Activated B cell treated with CpG ODN at 0.5 μM for 24 hours (primary cell): ENCODE data around the gene FGF1. TPM values are rescaled to one million over a fixed set of nuclear protein-coding genes. Genes with fewer than 3 reads are reported as not detected.
"Not testable (repeated sequence)": the region's sequence is repeated elsewhere in the genome, so short reads cannot be mapped to it uniquely, and the experiment has no call there.

ENCODE experiments used
- ATAC-seq: fragments of 200-7000 bp; cut with Tn5 transposase; one replicate; pipeline ENCODE4 v1.10.0; 2021; ENCODE audit warnings: low read depth, mild to moderate bottlenecking, moderate library complexity
- CTCF ChIA-PET: fragments of 350-600 bp; sonication (Branson Sonifier 250); formaldehyde crosslinking; loops from one replicate; lab custom pipeline; 2021; ENCODE audit warnings: antibody characterized with exemption; lab: Charles Lee
- POLR2A ChIA-PET: fragments of 350-600 bp; sonication (Branson Sonifier 250); formaldehyde crosslinking; loops from one replicate; lab custom pipeline; 2021; ENCODE audit warnings: antibody characterized with exemption; lab: Charles Lee
- DNase-seq: peaks from one replicate; pipeline ENCODE4 v3.0.0; 2022
- H3K27ac Mint-ChIP-seq: one replicate; pipeline ENCODE4 v1.8.0; 2020; ENCODE audit warnings: mixed read lengths
- H3K27me3 Mint-ChIP-seq: one replicate; pipeline ENCODE4 v1.8.0; 2021; ENCODE audit warnings: mixed read lengths
- H3K36me3 Mint-ChIP-seq: one replicate; pipeline ENCODE4 v1.8.0; 2021; ENCODE audit warnings: low read depth, mixed read lengths
- H3K4me1 Mint-ChIP-seq: one replicate; pipeline ENCODE4 v1.8.0; 2021; ENCODE audit warnings: mixed read lengths
- H3K4me3 Mint-ChIP-seq: one replicate; pipeline ENCODE4 v1.8.0; 2020; ENCODE audit warnings: mild to moderate bottlenecking, mixed read lengths
- H3K9me3 Mint-ChIP-seq: one replicate; pipeline ENCODE4 v1.8.0; 2020; ENCODE audit warnings: mixed read lengths
- intact Hi-C: fragments of 100-400 bp; cut with micrococcal nuclease; formaldehyde crosslinking; loops from one replicate; pipeline ENCODE4 v1.15.1; 2024
- total RNA-seq: library from RNA; stranded (reverse); gene quantifications from 2 replicates; pipeline ENCODE4 v1.2.3, GENCODE V29; 2022
- TF ChIP-seq, protein P1 (sequence below): fragments of 200-600 bp; IDR thresholded peaks from one replicate; pipeline ENCODE4 v1.8.0; 2022; ENCODE audit warnings: antibody characterized with exemption, mild to moderate bottlenecking

The FGF1 gene
- total RNA-seq, 1 donor from 2014 or later, result not detected

DNA sequence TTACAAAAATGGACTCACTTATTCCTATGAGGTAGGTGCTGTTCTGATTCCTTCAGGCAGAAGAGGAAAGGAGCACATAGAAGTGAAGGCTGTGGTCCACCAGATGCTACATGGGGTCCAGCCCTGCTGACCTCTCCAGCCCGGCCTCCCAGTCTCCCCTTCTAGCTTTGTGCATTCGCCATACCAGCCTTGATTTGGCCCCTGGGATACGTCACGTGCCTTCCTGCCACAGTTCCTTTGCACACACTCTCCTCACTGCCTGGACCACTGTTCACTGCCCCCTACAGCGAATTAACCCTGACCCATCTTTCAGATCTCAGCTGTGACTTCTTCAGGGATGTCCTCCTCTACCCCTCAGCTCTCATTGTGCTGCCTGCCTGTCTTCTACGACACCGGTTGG is 32.6 kb downstream of the FGF1 start:
- intact Hi-C loops, result no loop called here
- ATAC-seq (no peak), DNase-seq (no peak)
- H3K36me3 Mint-ChIP-seq, result no peaks in the 10 kb centered on the region
- H3K27ac Mint-ChIP-seq, result no peak overlapping the region
- ChIA-PET CTCF (interaction anchor here (2.8 kb wide), 1 partner anchor 235 kb away, joined by 23 read pairs; no protein-coding TSS in a partner anchor), POLR2A (no interaction called here)
- H3K4me1 Mint-ChIP-seq, result no peaks in the 10 kb centered on the region
- peaks cover 19% of the 10 kb centered on the region for H3K27me3 Mint-ChIP-seq
- H3K9me3 Mint-ChIP-seq, result no peaks in the 10 kb centered on the region
- TF ChIP-seq, protein P1, sequence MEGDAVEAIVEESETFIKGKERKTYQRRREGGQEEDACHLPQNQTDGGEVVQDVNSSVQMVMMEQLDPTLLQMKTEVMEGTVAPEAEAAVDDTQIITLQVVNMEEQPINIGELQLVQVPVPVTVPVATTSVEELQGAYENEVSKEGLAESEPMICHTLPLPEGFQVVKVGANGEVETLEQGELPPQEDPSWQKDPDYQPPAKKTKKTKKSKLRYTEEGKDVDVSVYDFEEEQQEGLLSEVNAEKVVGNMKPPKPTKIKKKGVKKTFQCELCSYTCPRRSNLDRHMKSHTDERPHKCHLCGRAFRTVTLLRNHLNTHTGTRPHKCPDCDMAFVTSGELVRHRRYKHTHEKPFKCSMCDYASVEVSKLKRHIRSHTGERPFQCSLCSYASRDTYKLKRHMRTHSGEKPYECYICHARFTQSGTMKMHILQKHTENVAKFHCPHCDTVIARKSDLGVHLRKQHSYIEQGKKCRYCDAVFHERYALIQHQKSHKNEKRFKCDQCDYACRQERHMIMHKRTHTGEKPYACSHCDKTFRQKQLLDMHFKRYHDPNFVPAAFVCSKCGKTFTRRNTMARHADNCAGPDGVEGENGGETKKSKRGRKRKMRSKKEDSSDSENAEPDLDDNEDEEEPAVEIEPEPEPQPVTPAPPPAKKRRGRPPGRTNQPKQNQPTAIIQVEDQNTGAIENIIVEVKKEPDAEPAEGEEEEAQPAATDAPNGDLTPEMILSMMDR, result no peak
- no peak overlapping the region for H3K4me3 Mint-ChIP-seq

DNA sequence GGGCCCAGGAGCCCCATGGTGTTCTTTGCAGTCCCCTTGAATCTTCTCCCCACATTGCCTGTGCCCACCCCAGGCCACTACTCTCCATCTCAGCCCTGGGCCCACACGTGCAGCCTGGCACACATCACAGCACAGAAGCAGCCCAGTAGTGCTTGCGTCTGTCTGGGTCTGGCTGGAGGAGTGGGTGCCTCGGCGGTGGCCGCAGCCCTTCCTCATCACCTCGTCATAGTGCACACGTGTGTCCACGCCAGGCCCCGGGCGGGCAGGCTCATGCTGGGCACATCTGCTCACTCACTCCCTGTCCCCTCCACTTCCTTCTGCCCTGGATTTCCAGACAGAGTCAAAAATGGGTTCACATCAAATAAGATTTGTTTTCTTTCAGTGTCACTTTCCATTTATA is 33.3 kb downstream of the FGF1 start:
- ChIA-PET POLR2A (no interaction called here), CTCF (no interaction called here)
- DNase-seq (no peak), ATAC-seq (no peak)
- Mint-ChIP-seq H3K27ac (no peak overlapping the region), H3K27me3 (peaks cover 19% of the 10 kb centered on the region), H3K4me3 (no peak overlapping the region), H3K4me1 (no peaks in the 10 kb centered on the region), H3K9me3 (no peaks in the 10 kb centered on the region), H3K36me3 (no peaks in the 10 kb centered on the region)
- TF ChIP-seq, protein P1, result no peak
- intact Hi-C loops, result no loop called here

DNA sequence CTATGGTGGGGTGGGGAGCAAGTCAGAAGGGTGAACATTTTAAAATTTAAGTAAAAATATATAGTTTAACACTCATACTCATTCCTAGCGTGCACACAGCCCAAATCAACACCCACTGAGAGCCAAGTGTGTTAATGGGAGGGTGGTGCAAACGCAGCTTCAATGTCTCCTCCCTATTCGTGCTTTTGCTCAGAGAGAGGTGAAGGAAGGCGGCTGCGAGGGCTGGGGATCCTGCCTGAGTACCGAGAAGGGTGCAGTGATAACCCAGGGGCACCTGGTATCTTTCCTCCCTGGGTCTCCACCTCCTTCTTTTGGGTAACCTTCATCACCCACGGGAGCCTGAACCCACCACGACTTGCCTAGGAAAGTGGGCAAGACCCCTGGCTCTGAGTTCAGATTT is 35.0 kb downstream of the FGF1 start:
- CTCF ChIA-PET, result no interaction called here
- TF ChIP-seq, protein P1, result no peak

DNA sequence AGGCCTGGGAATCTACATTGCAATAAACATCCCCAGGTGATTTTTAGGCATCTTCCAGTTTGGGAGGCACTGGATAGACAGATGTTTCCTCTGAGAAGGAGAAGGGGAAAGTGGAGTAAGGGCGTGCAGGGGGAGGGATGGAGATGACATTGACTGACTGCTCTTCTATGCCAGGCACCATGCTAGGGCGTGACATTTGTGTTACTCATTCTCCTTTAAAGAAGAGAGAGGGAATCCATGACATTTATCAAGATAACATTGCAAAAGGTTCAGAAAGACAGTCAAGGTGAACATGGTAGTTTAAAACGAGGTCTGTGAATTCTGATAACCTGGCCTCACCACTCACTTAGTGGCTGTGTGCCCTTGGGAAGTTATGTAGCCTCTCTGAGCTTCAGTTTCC is 35.8 kb downstream of the FGF1 start:
- ATAC-seq, result no peak
- intact Hi-C loops, result no loop called here
- no peak overlapping the region for H3K4me3 Mint-ChIP-seq
- DNase-seq, result no peak
- no peak overlapping the region for H3K27ac Mint-ChIP-seq
- ChIA-PET CTCF (no interaction called here), POLR2A (no interaction called here)
- TF ChIP-seq, protein P1, result no peak
- no peaks in the 10 kb centered on the region for H3K4me1 Mint-ChIP-seq
- no peaks in the 10 kb centered on the region for H3K9me3 Mint-ChIP-seq
- peaks cover 12% of the 10 kb centered on the region for H3K27me3 Mint-ChIP-seq
- no peaks in the 10 kb centered on the region for H3K36me3 Mint-ChIP-seq

More for the DNA sequence above, 35.0 kb downstream of the FGF1 start:
- ATAC-seq, result no peak
- no peak for DNase-seq
- H3K4me1 Mint-ChIP-seq, result no peaks in the 10 kb centered on the region
- no peaks in the 10 kb centered on the region for H3K9me3 Mint-ChIP-seq
- peaks cover 15% of the 10 kb centered on the region for H3K27me3 Mint-ChIP-seq
- intact Hi-C loops, result no loop called here
- H3K27ac Mint-ChIP-seq, result no peak overlapping the region
- no peaks in the 10 kb centered on the region for H3K36me3 Mint-ChIP-seq
- POLR2A ChIA-PET, result no interaction called here
- H3K4me3 Mint-ChIP-seq, result no peak overlapping the region

DNA sequence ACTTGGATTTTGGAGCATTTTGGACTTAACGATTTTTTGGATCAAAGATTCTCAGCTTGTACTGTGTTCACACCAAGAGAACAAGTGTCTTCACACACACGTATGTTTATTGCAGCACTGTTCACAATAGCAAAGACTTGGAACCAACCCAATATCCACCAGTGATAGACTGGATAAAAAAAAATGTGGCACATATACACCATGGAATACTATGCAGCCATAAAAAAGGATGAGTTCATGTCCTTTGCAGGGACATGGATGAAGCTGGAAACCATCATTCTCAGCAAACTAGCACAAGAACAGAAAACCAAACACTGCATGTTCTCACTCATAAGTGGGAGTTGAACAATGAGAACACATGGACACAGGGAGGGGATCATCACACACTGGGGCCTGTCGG is 37.8 kb downstream of the FGF1 start:
- ATAC-seq, POLR2A ChIA-PET, H3K4me3 Mint-ChIP-seq, H3K36me3 Mint-ChIP-seq, intact Hi-C loops, CTCF ChIA-PET, H3K4me1 Mint-ChIP-seq, H3K27me3 Mint-ChIP-seq, H3K9me3 Mint-ChIP-seq, DNase-seq, H3K27ac Mint-ChIP-seq: not testable (repeated sequence)

DNA sequence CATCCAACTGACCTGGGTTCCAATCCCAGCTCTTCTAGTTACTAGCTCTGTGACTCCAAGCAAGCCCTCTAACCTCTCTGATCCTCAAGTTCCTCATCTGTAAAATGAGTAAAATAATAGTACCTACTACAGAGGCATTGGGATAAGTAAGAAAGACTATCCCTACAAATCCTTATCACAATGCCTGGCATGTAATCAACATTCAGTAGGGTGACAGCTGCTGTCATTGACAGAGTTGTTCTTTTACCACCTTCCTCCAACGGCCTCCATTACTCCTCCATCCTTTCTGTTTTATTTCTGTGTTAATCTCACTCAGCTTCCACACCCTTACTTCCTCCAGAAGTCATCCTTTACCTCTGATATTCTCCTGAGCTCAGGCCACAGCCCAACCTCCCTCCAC is 40.4 kb downstream of the FGF1 start:
- ATAC-seq (no peak), DNase-seq (no peak)
- POLR2A ChIA-PET, result no interaction called here
- CTCF ChIA-PET, result interaction anchor here (1.5 kb wide), 1 partner anchor 10 kb away, joined by 6 read pairs; no protein-coding TSS in a partner anchor
- H3K4me3 Mint-ChIP-seq, result no peak overlapping the region
- intact Hi-C loops, result no loop called here
- H3K4me1 Mint-ChIP-seq, result no peaks in the 10 kb centered on the region
- H3K9me3 Mint-ChIP-seq, result no peaks in the 10 kb centered on the region
- TF ChIP-seq, protein P1, result no peak
- H3K27ac Mint-ChIP-seq, result no peak overlapping the region
- peaks cover 15% of the 10 kb centered on the region for H3K27me3 Mint-ChIP-seq
- H3K36me3 Mint-ChIP-seq, result no peaks in the 10 kb centered on the region
